HEK293 (cell line): ENCODE results near the gene RASA3.

Source experiments
- CTCF ChIA-PET: fragments of 350-600 bp; formaldehyde crosslinking; extraction: SDS; loops from one replicate; lab custom pipeline; 2021; ENCODE audit warnings: antibody characterized with exemption; lab: Yijun Ruan, JAX
- POLR2A ChIA-PET: fragments of 300-600 bp; formaldehyde crosslinking; extraction: SDS; loops from one replicate; lab custom pipeline; 2020; ENCODE audit warnings: antibody characterized with exemption, inconsistent platforms; lab: Yijun Ruan, JAX
- H3K27ac ChIP-seq: fragments of 200-500 bp; sonication (Bioruptor generic); 2 replicates; pipeline ENCODE4 v1.5.1; 2014; ENCODE audit warnings: low read depth, low read length, control low read depth, inconsistent platforms; ENCODE audit errors: extremely low read depth
- H3K36me3 ChIP-seq, 2 experiments: fragments of 200-500 bp in 1 of 2; sonication (Bioruptor generic) in 1 of 2; 1 replicate in 1 of 2; 2 replicates in 1 of 2; pipeline ENCODE4 v1.5.1; 2014 to 2017; ENCODE audit warnings: inconsistent platforms in 2 of 2, low read length in 2 of 2; ENCODE audit not compliant: control insufficient read depth in 2 of 2, insufficient read depth in 1 of 2
- H3K4me1 ChIP-seq: fragments of 200-500 bp; sonication (Bioruptor generic); 2 replicates; pipeline ENCODE4 v1.5.1; 2014; ENCODE audit warnings: mild to moderate bottlenecking, low read length, inconsistent platforms; ENCODE audit not compliant: control insufficient read depth, insufficient read depth
- H3K4me3 ChIP-seq: 2 replicates; pipeline ENCODE4 v1.5.1; 2011; ENCODE audit warnings: low read depth, mild to moderate bottlenecking, control low read depth, low read length, moderate library complexity
- H3K9me3 ChIP-seq: fragments of 200-500 bp; sonication (Bioruptor generic); 2 replicates; pipeline ENCODE4 v1.5.1; 2014; ENCODE audit warnings: low read depth, low read length, inconsistent platforms; ENCODE audit not compliant: control insufficient read depth, insufficient read depth
- KLF9 ChIP-seq: fragments of 450-650 bp; formaldehyde crosslinking; IDR thresholded peaks from 2 replicates; pipeline ENCODE4 v1.5.1; 2016; ENCODE audit warnings: missing biosample characterization, missing genetic modification characterization, low read depth
- RBAK ChIP-seq: fragments of 450-650 bp; formaldehyde crosslinking; IDR thresholded peaks from 2 replicates; pipeline ENCODE4 v1.5.1; 2016; ENCODE audit warnings: missing biosample characterization, missing genetic modification characterization
- WT1 ChIP-seq: fragments of 450-650 bp; formaldehyde crosslinking; IDR thresholded peaks from 2 replicates; pipeline ENCODE4 v1.5.1; 2016; ENCODE audit warnings: missing biosample characterization, missing genetic modification characterization
- ZFHX2 ChIP-seq: fragments of 450-650 bp; formaldehyde crosslinking; conservative IDR thresholded peaks from 2 replicates; pipeline ENCODE4 v1.5.1; 2016; ENCODE audit warnings: missing biosample characterization, missing genetic modification characterization
- ZIC2 ChIP-seq: fragments of 450-650 bp; formaldehyde crosslinking; IDR thresholded peaks from 2 replicates; pipeline ENCODE4 v1.5.1; 2016; ENCODE audit warnings: missing biosample characterization, missing genetic modification characterization
- ZNF140 ChIP-seq: fragments of 450-650 bp; formaldehyde crosslinking; IDR thresholded peaks from 2 replicates; pipeline ENCODE4 v1.5.1; 2016; ENCODE audit warnings: missing biosample characterization, missing genetic modification characterization
- ZNF146 ChIP-seq: fragments of 450-650 bp; formaldehyde crosslinking; IDR thresholded peaks from 2 replicates; pipeline ENCODE4 v1.5.1; 2016; ENCODE audit warnings: missing biosample characterization, missing genetic modification characterization
- ZNF175 ChIP-seq: fragments of 450-650 bp; formaldehyde crosslinking; IDR thresholded peaks from 2 replicates; pipeline ENCODE4 v1.5.1; 2016; ENCODE audit warnings: missing biosample characterization, missing genetic modification characterization
- ZNF211 ChIP-seq: fragments of 450-650 bp; formaldehyde crosslinking; IDR thresholded peaks from 2 replicates; pipeline ENCODE4 v1.5.1; 2016; ENCODE audit warnings: low read depth, missing biosample characterization, missing genetic modification characterization
- ZNF302 ChIP-seq: fragments of 450-650 bp; formaldehyde crosslinking; IDR thresholded peaks from 2 replicates; pipeline ENCODE4 v1.5.1; 2016; ENCODE audit warnings: missing biosample characterization, missing genetic modification characterization, low read depth
- ZNF416 ChIP-seq: fragments of 450-650 bp; formaldehyde crosslinking; IDR thresholded peaks from 2 replicates; pipeline ENCODE4 v1.5.1; 2016; ENCODE audit warnings: missing biosample characterization, missing genetic modification characterization
- ZNF423 ChIP-seq: fragments of 450-650 bp; formaldehyde crosslinking; IDR thresholded peaks from 2 replicates; pipeline ENCODE4 v1.5.1; 2016; ENCODE audit warnings: missing biosample characterization, missing genetic modification characterization
- ZNF521 ChIP-seq: fragments of 450-650 bp; formaldehyde crosslinking; IDR thresholded peaks from 2 replicates; pipeline ENCODE4 v1.5.1; 2017; ENCODE audit warnings: missing biosample characterization, mild to moderate bottlenecking, missing genetic modification characterization
- ZNF558 ChIP-seq: fragments of 450-650 bp; formaldehyde crosslinking; IDR thresholded peaks from 2 replicates; pipeline ENCODE4 v1.5.1; 2016; ENCODE audit warnings: missing biosample characterization, missing genetic modification characterization
- ZNF654 ChIP-seq: fragments of 450-650 bp; formaldehyde crosslinking; IDR thresholded peaks from 2 replicates; pipeline ENCODE4 v1.5.1; 2016; ENCODE audit warnings: low read depth, missing biosample characterization, missing genetic modification characterization
- ZNF707 ChIP-seq: fragments of 450-650 bp; formaldehyde crosslinking; IDR thresholded peaks from 2 replicates; pipeline ENCODE4 v1.5.1; 2016; ENCODE audit warnings: missing biosample characterization, missing genetic modification characterization
- ZNF76 ChIP-seq: fragments of 450-650 bp; formaldehyde crosslinking; IDR thresholded peaks from 2 replicates; pipeline ENCODE4; 2016; ENCODE audit warnings: low read depth, missing biosample characterization, missing genetic modification characterization, borderline replicate concordance
- TF ChIP-seq, protein P1 (sequence below): fragments of 450-650 bp; IDR thresholded peaks from 2 replicates; pipeline ENCODE4 v1.5.1; 2018; ENCODE audit warnings: missing biosample characterization, mild to moderate bottlenecking, missing genetic modification characterization
- TF ChIP-seq, protein P2 (sequence below): fragments of 450-650 bp; formaldehyde crosslinking; IDR thresholded peaks from 2 replicates; pipeline ENCODE4 v1.5.1; 2016; ENCODE audit warnings: missing biosample characterization, missing genetic modification characterization

Gene RASA3

DNA sequence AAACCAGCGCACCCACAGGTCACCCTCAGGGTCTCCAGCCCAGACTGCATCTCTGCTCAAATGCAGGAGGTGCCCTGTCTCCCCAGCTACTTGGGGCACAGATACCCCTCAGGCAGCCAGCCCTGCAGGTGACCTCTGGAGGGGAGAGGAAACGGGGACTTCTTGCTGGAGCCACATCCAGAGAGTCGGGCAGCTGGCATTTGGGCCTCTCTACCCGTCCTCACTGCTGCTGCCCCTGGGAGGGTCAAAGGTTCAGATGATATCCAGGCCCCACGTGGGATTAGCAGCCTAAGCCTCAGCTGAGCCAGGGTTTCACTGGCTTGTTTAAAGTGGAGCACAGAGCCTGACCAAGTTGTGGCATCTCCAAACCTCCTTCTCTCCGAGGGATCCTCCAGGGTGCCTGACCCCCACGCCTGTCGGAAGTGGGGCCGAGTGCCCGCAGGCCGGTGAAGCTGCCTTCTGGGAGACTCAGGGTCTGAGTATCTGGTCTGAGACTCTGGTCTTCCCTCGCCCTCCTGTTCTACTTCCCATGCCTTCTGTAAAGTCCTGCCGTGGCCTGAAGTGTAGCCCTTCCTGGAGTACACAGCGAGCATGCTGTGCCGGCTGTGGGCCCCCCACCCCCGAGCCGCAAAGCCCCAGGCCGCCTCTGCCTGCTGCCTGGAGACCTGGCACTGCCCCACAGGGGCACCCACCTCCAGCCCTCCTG lies 2.1 kb downstream of the RASA3 start:
- no peaks in the 10 kb centered on the region for H3K9me3 ChIP-seq
- no peaks in the 10 kb centered on the region for H3K36me3 ChIP-seq
- H3K4me3 ChIP-seq: no peak overlapping the region
- TF ChIP-seq ZFHX2: peak; percentile 41; the same call in 1 of the 2 replicates
- TF ChIP-seq ZIC2 (tag by site-specific recombination): peak; percentile 77
- TF ChIP-seq KLF9: no peak
- TF ChIP-seq, all 188 proteins: peak for 2
- H3K4me1 ChIP-seq: no peaks in the 10 kb centered on the region
- CTCF ChIA-PET: no interaction called here
- POLR2A ChIA-PET: interaction anchor here (0.9 kb wide), 1 partner anchor 12 kb away, joined by 3 read pairs; no protein-coding TSS in a partner anchor
- no peak overlapping the region for H3K27ac ChIP-seq

DNA sequence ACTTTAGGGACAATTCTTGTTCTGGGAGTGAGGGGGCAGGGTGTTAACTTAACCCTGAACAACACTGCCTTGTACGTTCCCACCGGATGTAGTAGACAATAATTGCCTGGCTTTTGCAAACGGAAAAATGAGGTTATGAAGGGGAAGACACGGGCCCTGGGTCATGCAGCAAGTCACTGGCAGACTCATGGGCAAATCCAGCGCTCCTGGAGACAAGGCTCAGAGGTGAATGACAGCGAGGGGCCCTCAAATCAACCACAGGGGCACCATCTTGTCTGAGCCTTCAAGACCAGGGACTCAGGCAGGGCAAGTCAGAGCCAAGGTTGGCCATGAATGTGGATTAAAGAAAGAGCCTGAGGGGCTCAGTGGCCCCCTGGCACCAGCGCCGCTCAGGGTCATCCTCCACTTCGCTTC lies 2.8 kb downstream of the RASA3 start:
- H3K4me3 ChIP-seq: no peak overlapping the region
- CTCF ChIA-PET: no interaction called here
- H3K36me3 ChIP-seq: no peaks in the 10 kb centered on the region
- H3K9me3 ChIP-seq: no peaks in the 10 kb centered on the region
- TF ChIP-seq RBAK (tag by site-specific recombination) (no peak), ZNF140 (tag by site-specific recombination) (no peak), ZNF521 (tag by site-specific recombination) (no peak), WT1 (tag by site-specific recombination) (no peak), ZNF654 (tag by site-specific recombination) (no peak), ZNF146 (no peak), ZNF558 (tag by site-specific recombination) (no peak), ZNF707 (tag by site-specific recombination) (no peak), ZNF175 (tag by site-specific recombination) (no peak), ZNF211 (tag by site-specific recombination) (no peak), ZNF416 (no peak), ZNF423 (tag by site-specific recombination) (no peak), ZNF302 (tag by site-specific recombination) (no peak), ZNF76 (tag by site-specific recombination) (no peak)
- TF ChIP-seq, protein P1, sequence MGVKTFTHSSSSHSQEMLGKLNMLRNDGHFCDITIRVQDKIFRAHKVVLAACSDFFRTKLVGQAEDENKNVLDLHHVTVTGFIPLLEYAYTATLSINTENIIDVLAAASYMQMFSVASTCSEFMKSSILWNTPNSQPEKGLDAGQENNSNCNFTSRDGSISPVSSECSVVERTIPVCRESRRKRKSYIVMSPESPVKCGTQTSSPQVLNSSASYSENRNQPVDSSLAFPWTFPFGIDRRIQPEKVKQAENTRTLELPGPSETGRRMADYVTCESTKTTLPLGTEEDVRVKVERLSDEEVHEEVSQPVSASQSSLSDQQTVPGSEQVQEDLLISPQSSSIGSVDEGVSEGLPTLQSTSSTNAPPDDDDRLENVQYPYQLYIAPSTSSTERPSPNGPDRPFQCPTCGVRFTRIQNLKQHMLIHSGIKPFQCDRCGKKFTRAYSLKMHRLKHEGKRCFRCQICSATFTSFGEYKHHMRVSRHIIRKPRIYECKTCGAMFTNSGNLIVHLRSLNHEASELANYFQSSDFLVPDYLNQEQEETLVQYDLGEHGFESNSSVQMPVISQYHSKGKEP (tag by site-specific recombination): no peak
- TF ChIP-seq, protein P2, sequence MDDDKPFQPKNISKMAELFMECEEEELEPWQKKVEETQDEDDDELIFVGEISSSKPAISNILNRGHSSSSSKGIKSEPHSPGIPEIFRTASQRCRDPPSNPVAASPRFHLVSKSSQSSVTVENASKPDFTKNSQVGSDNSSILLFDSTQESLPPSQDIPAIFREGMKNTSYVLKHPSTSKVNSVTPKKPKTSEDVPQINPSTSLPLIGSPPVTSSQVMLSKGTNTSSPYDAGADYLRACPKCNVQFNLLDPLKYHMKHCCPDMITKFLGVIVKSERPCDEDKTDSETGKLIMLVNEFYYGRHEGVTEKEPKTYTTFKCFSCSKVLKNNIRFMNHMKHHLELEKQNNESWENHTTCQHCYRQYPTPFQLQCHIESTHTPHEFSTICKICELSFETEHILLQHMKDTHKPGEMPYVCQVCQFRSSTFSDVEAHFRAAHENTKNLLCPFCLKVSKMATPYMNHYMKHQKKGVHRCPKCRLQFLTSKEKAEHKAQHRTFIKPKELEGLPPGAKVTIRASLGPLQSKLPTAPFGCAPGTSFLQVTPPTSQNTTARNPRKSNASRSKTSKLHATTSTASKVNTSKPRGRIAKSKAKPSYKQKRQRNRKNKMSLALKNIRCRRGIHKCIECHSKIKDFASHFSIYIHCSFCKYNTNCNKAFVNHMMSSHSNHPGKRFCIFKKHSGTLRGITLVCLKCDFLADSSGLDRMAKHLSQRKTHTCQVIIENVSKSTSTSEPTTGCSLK (tag by site-specific recombination): no peak
- TF ChIP-seq, all 188 proteins: peak for 0
- Histone ChIP-seq H3K4me1 (no peaks in the 10 kb centered on the region), H3K27ac (no peak overlapping the region)
- POLR2A ChIA-PET: no interaction called here
